22Rv1 (cell line): Measurements from ENCODE around the gene ADSS2.

Experiments used
- H3K27ac ChIP-seq: fragments of 450-650 bp; 2 replicates; pipeline ENCODE4 v1.5.1; 2017
- CTCF ChIP-seq: fragments of 450-650 bp; IDR thresholded peaks from 2 replicates; pipeline ENCODE4 v1.5.1; 2017; ENCODE audit warnings: mild to moderate bottlenecking
- ZFX ChIP-seq: fragments of 450-650 bp; IDR thresholded peaks from 2 replicates; pipeline ENCODE4 v1.6.1; 2017; ENCODE audit warnings: antibody characterized with exemption, borderline replicate concordance

The ADSS2 gene

GRCh38 chr1:244412176-244412575 is 39.5 kb downstream of the ADSS2 start:
- no peak for TF ChIP-seq ZFX
- no peak for TF ChIP-seq CTCF
- no peak overlapping the region for H3K27ac ChIP-seq

- TF ChIP-seq CTCF (no peak), ZFX (no peak)
- H3K27ac ChIP-seq: no peak overlapping the region
Observed at GRCh38 chr1:244409701-244410100, 42.0 kb downstream of the ADSS2 start.

DNA sequence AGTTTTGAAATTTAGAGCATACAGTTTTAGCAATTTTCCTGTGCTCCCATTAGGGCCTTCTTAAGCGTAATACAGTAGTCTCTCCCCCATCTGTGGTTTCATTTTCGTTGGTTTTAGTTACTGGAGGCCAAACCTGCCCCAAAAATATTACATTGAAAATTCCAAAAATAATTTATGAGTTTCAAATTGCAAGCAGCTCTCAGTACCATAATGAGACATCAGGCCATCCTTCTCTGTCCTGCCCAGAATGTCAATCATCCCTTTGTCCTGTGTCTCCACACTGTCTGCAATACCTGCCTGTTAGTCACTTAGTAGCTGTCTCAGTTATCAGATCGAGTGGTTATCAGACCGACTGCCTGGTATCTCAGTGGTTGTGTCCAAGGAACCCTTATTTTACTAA is 45.4 kb downstream of the ADSS2 start:
- TF ChIP-seq ZFX (no peak), CTCF (no peak)
- H3K27ac ChIP-seq: no peak overlapping the region

- TF ChIP-seq ZFX (no peak), CTCF (no peak)
- no peak overlapping the region for H3K27ac ChIP-seq
Observed at GRCh38 chr1:244405856-244406255, 45.9 kb downstream of the ADSS2 start.

DNA sequence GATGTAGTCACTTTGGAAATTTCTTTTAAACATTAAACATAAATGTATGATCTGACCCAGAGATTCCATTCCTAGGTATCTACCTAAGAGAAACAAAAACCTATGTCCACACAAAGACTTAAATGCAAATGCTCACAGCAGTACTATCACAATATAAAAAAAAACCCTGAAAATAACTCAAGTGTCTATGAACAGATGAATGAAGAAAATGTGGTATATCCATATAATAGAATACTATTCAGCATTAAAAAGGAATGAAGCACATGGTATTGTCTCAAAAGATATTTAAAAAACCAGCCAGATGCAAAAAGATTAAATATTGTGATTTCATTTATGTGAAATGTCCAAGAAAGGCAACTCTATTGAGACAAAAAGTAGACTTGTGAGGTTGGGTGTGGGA is 48.3 kb downstream of the ADSS2 start:
- TF ChIP-seq CTCF (no peak), ZFX (no peak)
- no peak overlapping the region for H3K27ac ChIP-seq

DNA sequence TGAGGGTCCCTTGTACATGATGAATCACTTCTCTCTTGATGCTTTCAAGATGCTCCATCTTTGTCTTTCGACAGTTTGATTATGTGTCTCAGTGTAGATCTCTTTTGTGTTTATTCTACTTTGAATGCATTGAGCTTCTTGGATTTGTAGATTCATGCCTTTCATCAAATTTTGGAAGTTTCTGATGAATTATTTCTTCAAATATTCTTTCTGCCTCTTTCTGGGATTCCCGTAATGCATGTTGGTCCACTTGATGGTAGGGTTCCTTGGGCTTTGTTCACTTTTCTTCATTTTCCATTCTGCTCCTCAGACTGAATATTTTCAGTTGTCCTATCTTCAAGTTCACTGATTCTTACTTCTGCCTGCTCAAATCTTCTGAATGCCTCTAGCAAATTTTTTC is 50.7 kb downstream of the ADSS2 start:
- TF ChIP-seq ZFX (no peak), CTCF (no peak)
- H3K27ac ChIP-seq: no peak overlapping the region

DNA sequence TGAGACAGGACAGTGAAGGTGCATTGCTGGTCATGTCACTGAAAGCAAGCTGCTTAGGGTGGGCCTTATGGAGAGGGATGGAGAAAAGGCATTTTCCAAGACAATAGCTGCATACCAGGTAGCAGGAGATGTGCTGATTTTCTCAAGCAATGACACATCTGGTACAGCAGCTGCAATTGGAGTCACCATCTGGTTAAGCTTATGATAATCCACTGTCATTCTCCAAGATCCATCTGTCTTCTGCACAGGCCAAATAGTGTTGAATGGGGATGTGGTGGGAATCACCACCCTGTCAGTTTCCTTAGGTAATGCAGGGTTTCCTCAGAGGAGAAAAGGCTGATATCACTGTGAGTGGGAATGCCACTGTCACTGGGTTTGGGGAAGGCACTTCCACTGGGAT is 54.6 kb downstream of the ADSS2 start:
- H3K27ac ChIP-seq: no peak overlapping the region
- TF ChIP-seq CTCF (no peak), ZFX (no peak)
